GM18909 (cell line): ENCODE results near the gene F8.
"Not testable (repeated sequence)": the region's sequence is repeated elsewhere in the genome, so short reads cannot be mapped to it uniquely, and the experiment has no call there.

ENCODE experiments used
- ATAC-seq: cut with Tn5 transposase; IDR thresholded peaks from one replicate; pipeline ENCODE4 v1.9.1; 2021; ENCODE audit warnings: mild to moderate bottlenecking; ENCODE audit not compliant: unreplicated experiment, poor library complexity

Gene F8

DNA sequence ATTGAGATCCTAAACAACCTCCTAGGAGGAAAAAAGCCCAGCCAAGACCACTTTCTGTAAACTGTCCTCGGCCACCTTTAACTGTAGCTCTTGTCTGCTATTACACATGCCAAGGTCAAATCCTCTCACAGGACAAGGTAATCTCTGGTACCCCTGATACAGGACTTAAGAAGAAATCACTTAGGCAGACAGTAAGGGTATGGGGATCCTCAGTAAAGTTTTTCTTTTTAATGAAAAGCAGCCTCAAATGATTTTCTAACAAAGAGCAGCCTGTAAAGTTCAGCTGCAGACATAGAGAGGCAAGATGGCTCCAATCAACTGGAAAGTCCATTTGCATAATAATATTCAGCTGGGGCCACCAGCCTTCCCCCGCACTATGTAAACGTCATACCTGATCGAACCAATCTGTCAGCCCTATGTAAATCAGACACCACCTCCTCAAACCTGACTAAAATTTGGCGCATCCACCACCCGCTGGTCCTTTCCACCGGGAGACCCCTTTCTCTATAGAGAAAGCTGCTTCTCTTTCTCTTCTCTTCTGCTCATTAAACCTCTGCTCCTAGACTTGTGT lies 202.7 kb downstream of the F8 start:
- peak; percentile 47 for ATAC-seq

DNA sequence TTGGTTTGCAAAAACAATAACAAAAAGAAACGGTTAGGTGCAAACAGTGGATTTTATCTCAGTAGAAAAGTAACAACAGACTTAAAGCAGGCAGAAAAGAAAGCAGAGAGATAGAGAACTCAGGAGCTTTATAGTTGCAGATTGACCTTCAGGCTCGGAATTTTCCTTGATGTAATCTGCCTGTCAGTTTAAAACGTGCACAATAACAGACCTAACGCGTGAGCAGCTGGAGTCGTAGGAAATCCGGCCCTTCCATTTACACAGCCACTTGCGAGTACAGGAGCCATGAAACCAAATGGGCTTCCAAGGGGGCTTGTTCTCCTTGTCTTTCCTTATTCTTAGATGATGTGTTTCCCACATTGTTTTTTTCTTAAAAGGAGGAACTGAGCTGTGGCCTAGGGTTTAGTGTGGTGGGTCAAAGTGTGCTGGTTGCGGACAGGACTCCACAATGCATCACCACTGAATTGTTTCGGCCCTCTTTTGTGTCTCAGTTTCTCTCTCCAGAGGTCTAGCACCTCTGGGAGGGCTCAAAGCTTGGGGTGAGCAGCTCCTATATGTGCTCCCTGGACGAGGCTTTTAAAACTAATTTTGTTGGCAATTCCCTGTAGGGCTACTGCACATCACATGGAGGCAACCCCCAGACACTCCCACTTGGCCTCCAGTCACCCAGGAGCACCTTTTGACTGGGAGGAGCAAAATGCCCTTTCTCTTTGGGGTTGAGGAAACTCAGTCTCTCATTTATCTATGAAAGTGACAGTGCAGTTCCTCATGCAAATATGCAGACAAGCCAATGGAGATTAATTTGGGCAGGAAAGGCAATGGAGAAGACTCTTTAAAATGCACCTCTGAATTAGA lies 203.4 kb downstream of the F8 start:
- no peak for ATAC-seq

DNA sequence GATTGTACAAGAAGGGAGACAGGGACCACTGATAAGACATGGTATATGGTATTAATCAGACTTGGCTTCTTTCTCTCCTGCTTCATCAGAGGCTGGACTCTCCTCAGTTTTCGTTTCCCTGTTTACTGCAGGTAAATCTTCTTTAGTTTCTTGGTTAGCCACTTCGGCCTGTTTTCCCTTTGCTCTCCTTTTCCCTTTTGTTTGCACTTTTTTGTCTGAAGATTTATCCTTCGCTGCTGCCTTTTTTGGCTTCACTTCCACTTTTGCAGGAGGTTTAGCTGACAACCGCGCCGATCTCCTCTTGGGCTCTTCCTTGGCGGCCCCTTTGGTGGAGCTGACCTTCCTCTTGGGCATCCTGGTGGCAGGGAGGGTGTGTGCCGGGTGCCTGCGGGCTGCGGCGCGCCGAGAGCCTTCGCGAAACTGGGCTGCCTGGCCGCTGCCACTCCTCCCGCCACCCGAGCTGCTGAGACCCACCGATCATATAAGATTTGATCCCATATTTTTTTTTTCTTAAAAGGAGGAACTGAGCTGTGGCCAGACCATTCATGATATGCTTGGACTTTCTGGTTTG lies 205.4 kb downstream of the F8 start:
- not testable (repeated sequence) for ATAC-seq

DNA sequence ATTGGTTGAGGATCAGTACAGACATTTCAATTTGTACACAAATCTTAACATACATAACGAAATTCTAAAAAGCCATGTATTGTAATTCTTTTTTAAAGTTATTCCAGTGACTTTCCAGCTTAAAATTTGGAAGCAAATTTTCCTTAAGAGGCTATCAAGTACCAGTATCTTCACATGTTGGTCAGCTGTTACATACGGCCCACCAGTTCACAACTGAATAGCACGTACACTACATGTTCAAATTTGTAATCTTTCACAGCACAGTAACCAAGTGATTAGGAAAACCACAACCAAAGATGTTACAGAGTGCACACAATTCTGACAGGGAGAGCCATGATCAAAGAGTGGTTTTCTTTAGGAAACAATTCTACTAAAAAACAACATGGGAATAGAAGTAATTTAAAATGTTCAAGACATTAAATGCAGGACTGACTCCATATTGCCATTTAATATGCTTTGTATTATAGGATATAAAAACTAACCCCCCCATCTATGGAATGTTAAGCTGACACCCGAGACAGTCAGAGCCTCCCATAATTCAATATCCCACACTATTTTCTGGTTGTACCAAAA lies 206.1 kb downstream of the F8 start:
- ATAC-seq: not testable (repeated sequence)

DNA sequence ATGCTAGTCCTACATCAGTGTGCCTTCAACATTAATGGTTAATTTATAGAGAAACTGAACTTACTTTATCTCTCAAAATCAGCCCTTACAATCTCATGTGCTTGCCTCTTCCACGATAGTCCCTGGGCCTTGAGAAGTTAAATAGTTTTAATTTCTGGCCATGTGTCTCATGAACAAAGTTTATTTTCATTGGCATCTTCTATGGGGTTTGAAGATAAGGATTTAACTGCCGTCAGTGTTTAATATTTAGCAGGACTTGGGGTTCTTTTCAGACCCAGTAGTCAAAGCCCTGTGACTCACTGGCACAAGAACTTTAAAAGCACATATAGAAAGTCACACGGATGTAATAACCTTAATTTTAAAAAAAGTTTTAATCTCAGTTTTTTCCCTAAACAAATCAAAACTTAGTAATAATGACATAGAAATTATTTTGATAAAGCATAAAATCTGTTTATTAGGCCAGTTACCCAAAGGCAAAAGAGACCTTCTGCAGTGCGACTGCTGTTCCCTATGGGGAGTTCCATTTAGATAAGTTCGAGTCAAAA lies 207.2 kb downstream of the F8 start:
- no peak for ATAC-seq

DNA sequence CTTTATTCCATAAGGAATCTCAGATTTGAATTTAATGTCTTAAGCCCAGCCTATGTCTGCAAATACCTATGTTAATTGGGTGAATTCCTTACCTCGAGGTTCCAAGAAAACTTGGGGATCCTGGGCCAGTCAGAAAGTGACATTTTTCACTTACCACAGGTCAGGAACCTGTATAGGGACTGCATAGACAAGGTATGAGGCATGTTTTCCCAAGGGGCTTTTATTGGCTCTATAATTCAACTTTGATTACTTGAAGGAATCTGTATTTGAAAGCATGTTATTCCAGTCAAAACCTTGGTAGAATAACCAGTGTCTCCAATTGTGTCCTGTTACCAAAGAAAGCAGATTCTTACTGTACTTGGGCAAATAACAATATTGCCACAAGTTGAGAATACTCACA lies 208.7 kb downstream of the F8 start:
- ATAC-seq: no peak

DNA sequence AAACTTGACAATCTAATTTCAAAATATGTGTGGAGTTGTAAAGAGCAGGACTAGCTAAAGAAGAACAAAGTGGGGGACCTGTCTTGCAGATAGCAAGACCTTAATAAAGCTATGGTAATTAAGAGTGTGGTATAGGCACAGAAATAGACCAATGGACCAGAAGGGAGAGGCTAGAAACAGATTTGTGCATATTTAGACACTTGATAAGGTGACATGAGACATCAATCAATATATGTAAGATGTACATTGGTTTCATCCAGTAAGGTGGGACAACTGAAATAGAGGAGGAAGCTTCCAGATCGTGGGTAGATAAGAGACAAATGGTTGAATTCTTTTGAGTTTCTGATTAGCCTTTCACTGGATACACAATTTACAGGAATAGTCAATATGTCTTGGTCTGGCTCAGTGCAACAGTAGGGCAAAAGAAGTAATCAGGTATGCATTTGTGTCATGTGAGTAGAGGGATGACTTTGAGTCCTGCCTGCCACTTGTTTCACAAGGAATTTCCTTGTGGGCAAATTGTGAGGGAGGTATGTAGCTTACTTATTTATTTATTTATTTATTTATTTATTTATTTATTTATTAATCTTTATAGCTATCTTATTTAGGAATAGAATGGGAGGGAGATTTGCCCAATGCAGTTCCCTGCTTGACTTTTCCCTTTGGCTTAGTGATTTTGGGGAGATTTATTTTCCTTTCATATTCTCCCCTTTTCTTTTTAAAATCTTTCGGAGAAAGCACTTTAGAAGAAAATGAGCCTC lies 210.0 kb downstream of the F8 start:
- no peak for ATAC-seq

DNA sequence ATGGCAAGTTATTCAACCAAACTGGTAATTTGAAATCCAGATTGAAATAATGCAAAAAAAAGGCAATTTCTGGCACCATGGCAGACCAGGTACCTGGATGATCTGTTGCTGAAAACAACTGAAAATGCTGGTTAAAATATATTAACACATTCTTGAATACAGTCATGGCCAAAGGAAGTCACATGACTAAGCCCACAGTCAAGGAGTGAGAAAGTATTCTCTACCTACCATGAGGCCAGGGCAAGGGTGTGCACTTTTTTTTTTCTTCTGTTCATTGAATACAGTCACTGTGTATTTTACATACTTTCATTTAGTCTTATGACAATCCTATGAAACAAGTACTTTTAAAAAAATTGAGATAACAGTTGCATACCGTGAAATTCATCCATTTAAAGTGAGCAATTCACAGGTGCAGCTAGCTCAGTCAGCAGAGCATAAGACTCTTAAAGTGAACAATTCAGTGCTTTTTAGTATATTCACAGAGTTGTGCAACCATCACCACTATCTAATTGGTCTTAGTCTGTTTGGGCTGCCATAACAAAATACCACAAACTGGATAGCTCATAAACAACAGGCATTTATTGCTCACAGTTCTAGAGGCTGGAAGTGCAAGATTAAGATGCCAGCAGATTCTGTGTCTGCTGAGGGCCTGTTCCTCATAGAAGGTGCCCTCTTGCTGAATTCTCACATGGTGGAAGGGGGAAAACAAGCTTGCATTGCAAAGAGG lies 212.4 kb downstream of the F8 start:
- no peak for ATAC-seq

DNA sequence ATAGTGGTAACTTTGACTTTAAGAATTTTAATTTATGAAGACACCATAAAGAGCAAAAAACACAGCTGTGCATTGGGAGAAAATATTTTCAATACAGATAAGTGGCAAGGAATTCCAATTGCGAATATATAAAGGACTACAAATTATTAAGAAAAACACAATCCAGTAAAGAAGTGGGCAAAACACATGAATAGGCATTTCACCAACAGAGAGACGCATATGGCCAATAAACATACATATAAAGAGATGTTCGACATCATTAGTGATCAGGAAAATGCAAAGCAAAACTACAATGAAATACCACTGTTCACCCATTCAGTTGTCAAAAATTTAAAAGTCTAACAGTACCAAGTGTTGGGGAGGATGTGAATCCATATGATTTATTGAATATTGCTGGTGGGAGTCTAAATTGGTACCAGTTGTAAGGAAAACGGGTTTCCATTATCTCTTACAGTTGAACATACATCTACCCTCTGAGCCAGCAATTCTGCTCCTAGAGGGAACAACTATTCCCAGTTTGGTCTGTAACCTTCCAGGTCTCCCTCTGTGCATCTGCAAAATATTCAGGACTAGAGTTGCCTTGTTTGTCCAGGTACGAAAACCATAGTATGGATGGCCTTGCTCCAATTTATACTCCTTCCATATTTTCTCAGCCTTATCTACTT lies 215.6 kb downstream of the F8 start:
- ATAC-seq: no peak

DNA sequence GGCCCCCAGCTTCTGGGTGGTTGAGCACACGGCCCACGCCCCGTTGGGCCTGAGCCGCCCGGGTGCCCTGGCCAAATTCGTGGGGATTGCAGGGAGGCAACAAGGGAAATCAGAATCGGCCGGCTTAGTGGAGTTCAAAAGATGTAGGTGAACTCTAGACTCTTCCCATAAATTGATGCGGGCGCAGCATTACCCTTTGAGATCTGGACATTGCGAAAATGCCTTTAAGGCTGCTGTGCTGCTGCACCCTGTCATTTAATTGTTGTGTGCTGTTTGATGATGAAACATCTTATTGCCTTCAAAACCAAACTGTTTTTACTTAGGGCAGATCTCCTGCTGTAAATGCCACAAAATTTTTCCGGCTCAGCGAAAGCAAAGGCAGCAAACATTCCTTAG lies 216.8 kb downstream of the F8 start:
- ATAC-seq: no peak

DNA sequence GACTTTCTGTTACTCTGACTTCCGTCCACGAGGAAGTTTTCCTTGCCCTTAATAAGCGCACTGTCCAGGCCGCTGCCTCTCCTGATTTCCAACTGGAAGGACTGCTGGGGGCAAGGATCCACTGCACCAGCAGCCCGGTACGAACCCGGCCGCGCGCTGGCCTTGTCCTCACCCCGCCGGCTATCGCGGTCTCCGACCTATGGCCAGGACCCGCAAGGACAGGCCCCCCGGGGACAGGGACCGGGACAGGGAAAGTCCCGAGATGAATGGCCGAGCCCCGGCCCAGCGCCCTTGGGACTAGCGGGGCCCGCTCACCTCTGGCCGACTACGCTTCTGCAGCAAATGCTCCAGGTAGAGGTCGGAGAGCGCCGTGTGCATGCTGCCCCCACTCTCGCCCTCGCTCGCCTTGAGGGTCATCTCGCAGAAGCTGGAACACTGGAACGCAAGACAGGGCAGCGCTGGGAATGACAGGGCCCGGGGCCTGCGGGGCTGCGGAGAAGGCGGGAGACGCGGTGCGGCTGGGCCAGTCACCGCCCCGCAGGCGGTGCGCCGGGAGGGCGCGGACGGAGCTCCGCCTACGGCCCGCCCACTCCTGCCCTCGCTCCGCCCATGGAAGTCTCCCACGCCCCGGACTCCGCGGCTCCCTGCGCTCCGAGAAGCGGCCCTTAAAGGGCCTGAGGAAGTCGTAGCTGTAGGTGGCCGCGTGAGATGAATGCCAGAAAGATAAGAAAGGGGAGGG lies 217.4 kb downstream of the F8 start, which contains the start of gene MPP1:
Gene MPP1 (minus strand): TSS at position 529 of the 739 bp plus-strand sequence. CDS start 112 bp downstream, at position 417.
- peak; percentile 89 for ATAC-seq

DNA sequence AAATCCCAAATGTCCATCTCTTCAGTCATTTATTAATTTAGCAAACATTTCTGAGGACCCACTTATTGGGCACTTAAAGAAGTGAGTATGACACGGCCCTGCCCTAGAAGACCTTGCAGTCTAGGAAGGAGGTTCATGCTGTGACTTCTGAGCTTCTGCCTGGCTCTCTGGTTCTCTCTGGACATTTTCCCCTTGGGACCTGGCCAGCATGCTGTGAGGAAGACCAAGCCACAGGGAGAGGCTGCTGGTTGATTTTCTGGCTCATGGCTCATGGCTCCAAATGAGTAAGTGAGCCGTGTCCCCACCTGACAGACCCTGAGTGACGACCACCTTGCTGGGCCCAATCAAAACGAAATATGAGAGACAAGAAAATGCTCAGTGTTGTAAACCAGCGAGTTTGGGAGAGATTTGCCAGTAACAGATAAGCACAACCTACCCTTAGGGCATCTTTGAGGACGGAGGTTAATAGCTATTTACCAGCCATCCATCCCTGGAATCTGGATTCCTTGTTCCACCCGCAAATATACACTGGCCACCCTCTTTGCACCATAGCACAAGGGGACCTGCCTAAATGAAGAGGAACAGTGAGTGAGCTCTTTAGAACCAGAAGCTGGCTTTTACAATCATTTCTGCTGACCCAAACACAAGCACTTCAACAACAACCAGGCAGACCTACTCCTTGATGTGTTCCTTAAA lies 218.1 kb downstream of the F8 start:
- ATAC-seq: peak; percentile 11

DNA sequence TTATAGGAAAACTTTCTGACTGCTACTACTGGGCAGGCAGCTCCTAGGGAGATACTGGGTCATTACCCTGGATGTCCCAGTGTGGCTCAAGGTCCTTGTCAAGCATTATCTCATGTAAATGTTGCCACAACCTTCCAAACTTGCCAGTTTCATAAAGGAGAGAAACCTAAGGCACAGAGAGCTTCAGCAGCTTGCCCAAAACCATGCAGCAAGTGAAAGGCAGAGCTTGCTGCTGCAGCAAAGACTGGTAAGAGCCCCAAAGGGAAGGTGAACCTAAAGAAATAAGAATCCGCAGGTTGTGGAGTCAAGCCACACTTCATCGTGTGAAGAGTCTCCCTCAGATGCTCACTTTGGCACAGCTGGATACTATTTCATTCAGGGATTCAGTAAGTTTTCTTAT lies 219.6 kb downstream of the F8 start:
- no peak for ATAC-seq

DNA sequence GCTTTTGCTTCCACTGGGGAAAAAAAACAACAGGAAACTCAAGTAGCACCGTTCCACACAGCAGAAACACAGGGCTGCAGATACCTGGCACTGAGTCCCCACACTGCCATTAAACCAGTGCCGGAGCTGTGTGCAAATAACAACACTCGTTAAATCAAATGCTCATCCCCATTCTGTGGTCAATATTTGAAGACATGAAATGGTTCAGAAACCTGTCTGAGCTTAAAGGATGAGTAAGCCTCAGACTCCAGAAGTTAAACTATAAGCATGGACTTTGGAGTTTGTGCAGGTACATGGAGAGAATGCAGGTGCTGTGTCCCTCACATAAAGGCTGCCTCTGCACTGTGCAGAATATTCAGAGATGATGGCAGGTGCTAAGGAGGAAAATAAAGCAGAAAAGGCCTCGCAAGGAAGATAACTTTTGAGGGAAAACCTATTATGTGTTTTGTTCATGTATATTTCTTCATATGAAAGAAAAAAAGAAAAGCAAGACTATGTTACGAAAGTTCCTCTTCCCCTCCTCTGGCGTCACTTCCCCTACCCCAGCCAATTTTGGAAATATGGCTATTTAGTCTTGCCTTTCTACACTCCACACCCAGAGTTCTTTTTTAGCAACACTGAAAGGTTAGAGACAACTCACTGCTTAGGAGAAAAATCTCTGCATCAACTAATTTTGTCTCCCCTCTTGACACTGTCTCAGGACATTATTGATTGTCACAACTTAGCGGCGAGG lies 221.9 kb downstream of the F8 start:
- ATAC-seq: no peak

DNA sequence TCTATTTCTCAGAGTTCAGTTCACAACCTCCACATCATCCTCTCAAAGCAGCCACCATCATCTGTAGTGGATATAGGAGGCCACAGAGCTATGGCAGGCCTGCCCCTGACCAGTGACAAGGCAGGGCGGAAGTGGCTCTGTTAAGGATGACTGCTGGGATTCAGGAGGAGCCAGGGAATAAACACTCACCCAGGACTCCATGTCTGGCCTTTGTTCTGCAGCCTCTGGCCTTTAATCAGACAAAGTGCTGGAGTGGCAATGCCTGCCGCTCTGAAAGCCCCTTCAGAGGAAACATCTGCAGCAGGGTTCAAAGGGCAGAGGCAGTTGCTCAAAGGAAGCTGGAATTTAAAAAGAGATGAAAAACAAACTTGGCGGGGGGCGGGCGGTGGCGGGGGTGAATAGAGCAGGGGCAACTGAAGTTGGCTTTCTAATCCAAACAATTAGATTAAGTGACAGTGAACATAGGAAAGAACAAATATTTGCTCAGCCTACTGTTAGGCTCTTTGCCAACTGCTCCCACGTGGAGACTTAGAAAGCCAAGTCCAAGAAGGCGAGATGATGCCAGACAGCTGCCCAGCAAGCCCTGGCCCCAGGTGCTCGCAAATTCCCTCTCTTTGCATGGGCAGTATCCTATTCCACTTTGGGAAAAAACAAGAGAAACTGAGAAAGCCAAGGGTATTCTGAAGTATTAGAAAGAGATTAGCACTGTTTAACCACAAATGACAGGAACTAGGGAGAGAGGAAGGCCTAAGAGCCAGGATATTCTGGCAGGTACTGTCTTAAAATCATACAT lies 222.8 kb downstream of the F8 start:
- no peak for ATAC-seq

DNA sequence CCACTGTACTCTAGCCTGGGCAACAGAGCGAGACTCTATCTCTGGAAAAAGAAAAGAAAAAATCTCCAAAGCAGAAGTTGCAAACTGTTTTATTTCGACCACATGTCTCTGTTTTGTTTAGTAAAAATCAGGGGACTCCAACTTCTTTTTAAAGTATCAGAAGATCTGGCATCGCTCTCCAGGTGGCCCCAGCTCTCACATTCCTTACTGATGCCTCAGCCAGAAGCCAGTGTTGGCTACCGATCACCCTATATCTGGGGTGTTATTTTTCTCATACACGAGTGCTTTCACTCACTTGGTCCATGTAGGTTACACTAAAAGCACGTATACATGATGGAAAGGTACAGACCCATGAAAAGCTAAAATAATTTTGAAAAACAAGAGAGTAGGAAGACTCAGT lies 225.5 kb downstream of the F8 start:
- no peak for ATAC-seq
